Gastroesophageal sphincter (tissue), 3 donors: ENCODE data around the gene ZBTB47.

Experiments
- EP300 ChIP-seq: sonication (generic); formaldehyde crosslinking; IDR thresholded peaks from one replicate; pipeline ENCODE4 v1.6.1; 2017; ENCODE audit warnings: antibody characterized with exemption, mild to moderate bottlenecking
- POLR2A ChIP-seq, 2 donors: fragments of 450-650 bp; IDR thresholded peaks; one replicate each; pipeline ENCODE4 v1.6.1; 2017; ENCODE audit warnings: antibody characterized with exemption in 2 of 2, mild to moderate bottlenecking in 2 of 2, moderate library complexity in 1 of 2
- POLR2AphosphoS5 ChIP-seq: sonication (generic); formaldehyde crosslinking; IDR thresholded peaks from one replicate; pipeline ENCODE4 v1.6.1; 2017; ENCODE audit warnings: antibody characterized with exemption
- TF ChIP-seq, protein P1 (sequence below), 4 experiments: fragments of 200-600 bp in 2 of 4; fragments of 450-650 bp in 2 of 4; sonication (generic) in 1 of 4; IDR thresholded peaks; one replicate each; pipeline ENCODE4 v1.5.1; 2017 to 2019; ENCODE audit warnings: antibody characterized with exemption in 4 of 4, mild to moderate bottlenecking in 2 of 4, moderate library complexity in 2 of 4

DNA sequence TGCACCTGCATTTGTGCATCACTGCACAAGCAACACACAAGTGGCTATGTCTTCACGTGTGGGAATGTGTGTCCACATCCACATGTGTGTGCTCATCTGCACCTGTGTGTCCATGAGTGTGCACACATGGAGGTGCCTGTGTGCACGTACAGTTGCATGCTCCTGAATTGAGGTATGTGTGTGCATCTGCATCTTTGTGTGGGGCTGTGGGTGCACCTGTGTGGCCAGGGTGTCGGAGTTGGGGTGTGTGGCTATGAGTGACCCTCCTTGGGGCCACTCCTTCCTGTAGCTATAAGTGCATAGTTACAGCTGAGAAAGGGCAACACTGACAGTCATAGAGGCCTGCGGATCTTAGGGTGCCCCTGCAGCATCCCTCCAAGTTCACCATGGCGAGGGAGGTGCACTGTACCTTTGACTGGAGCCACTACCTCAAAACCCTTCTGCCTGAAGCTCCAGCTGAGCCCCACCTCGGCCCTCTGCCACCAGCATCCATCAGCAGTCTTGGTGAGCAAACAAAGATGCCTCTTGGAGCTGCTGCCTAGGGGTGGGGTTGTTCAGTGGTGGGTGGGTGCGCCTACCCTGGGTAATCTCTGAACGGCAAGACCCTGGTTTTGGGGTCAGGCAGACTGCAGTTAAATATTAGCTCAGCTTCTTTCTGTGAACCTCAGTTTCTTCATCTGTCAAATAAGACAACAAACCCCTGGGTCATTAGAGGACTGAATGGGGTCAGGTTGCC is 54.3 kb downstream of the ZBTB47 start:
- TF ChIP-seq, protein P1, sequence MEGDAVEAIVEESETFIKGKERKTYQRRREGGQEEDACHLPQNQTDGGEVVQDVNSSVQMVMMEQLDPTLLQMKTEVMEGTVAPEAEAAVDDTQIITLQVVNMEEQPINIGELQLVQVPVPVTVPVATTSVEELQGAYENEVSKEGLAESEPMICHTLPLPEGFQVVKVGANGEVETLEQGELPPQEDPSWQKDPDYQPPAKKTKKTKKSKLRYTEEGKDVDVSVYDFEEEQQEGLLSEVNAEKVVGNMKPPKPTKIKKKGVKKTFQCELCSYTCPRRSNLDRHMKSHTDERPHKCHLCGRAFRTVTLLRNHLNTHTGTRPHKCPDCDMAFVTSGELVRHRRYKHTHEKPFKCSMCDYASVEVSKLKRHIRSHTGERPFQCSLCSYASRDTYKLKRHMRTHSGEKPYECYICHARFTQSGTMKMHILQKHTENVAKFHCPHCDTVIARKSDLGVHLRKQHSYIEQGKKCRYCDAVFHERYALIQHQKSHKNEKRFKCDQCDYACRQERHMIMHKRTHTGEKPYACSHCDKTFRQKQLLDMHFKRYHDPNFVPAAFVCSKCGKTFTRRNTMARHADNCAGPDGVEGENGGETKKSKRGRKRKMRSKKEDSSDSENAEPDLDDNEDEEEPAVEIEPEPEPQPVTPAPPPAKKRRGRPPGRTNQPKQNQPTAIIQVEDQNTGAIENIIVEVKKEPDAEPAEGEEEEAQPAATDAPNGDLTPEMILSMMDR (IDR thresholded peaks at IDR 0.05) = no peak
- no peak for TF ChIP-seq POLR2AphosphoS5
- TF ChIP-seq POLR2A (IDR thresholded peaks at IDR 0.05) = no peak
- no peak for TF ChIP-seq EP300
